Measurements from ENCODE around the gene GABARAP. TPM values are rescaled to one million over a fixed set of nuclear protein-coding genes. Genes with fewer than 3 reads are reported as not detected.

Gene GABARAP
- total RNA-seq, 2 donors from 2014 or later: 264 to 317 TPM

DNA sequence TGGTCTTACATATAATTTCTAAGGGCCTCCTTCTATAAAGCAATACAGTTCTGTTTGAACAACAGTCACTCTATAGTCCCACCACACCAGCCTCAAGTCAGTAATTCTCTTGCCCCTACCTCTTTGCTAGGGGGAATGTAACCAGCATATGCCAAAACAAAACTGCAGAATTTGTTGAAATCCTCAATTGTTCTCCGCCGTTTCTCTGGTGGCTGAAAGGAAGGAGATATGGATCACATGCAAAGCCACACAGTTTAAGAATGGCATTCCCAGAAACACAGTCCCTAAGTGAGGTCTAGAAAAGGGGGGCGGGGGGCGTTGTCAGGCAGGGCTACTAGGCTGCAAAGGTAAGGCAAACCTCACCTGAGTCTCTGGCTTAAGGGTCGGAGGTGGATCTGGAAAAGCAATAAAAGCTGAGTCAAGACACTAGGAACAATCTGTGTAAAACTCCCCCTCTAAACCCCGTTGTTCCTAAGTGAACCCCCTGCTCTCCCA is 4.9 kb downstream of the GABARAP start:
- no peak for DNase-seq
- H3K36me3 ChIP-seq (ENCODE audit: control insufficient read depth, insufficient read depth, low read length): peaks cover 39% of the 10 kb centered on the region
- H3K9me3 ChIP-seq (ENCODE audit: control insufficient read depth, low read length): no peaks in the 10 kb centered on the region
- whole genome bisulfite sequencing, 2 experiments (ENCODE audit: insufficient coverage in 1 of 2, insufficient read length in 1 of 2): 47 to 59% methylated on average over 3 to 6 of the region's 6 CpGs
- Mint-ChIP-seq H3K27ac (peak overlapping the region; percentile 75), H3K4me1 (peaks cover 45% of the 10 kb centered on the region), H3K9me3 (no peaks in the 10 kb centered on the region), H3K27me3 (ENCODE audit: insufficient read depth) (no peaks in the 10 kb centered on the region), H3K4me3 (peak overlapping the region; percentile 100), H3K36me3 (ENCODE audit: low read depth) (peaks cover 43% of the 10 kb centered on the region)
- H3K27me3 ChIP-seq (ENCODE audit: control insufficient read depth, insufficient read depth, low read length, poor library complexity, severe bottlenecking): no peaks in the 10 kb centered on the region
- H3K4me1 ChIP-seq (ENCODE audit: control insufficient read depth, insufficient read depth, low read length): peaks cover 5% of the 10 kb centered on the region
- no peak overlapping the region for H3K27ac ChIP-seq (ENCODE audit: low read depth, low read length)
- no peak overlapping the region for H3K9ac ChIP-seq (ENCODE audit: extremely low read depth, low read length, poor library complexity, severe bottlenecking)
- peak overlapping the region; percentile 77 for H3K4me3 ChIP-seq (ENCODE audit: low read length)
- TF ChIP-seq, protein P1, sequence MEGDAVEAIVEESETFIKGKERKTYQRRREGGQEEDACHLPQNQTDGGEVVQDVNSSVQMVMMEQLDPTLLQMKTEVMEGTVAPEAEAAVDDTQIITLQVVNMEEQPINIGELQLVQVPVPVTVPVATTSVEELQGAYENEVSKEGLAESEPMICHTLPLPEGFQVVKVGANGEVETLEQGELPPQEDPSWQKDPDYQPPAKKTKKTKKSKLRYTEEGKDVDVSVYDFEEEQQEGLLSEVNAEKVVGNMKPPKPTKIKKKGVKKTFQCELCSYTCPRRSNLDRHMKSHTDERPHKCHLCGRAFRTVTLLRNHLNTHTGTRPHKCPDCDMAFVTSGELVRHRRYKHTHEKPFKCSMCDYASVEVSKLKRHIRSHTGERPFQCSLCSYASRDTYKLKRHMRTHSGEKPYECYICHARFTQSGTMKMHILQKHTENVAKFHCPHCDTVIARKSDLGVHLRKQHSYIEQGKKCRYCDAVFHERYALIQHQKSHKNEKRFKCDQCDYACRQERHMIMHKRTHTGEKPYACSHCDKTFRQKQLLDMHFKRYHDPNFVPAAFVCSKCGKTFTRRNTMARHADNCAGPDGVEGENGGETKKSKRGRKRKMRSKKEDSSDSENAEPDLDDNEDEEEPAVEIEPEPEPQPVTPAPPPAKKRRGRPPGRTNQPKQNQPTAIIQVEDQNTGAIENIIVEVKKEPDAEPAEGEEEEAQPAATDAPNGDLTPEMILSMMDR (conservative IDR thresholded peaks at IDR 0.05): no peak

DNA sequence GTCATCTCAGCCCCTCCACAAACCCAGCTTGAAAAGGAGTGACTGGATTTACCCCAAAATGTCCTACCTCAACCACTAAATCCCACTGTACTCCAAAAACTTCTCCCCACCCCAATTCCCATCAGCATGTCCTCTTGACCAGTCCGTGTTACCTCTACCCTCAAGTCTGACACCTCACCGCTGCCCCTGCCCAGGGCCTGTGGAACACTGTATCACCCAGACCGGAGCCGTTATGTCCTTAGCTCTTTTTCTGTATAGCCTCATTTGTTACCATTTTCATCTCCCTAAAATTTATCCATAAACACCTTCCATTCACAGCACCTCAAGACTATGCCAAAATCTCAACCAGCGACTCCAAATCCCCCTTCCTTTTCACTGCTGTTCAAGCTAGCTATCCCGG is 5.4 kb downstream of the GABARAP start:
- Histone ChIP-seq H3K27me3 (ENCODE audit: control insufficient read depth, insufficient read depth, low read length, poor library complexity, severe bottlenecking) (no peaks in the 10 kb centered on the region), H3K36me3 (ENCODE audit: control insufficient read depth, insufficient read depth, low read length) (peaks cover 39% of the 10 kb centered on the region), H3K27ac (ENCODE audit: low read depth, low read length) (no peak overlapping the region), H3K9ac (ENCODE audit: extremely low read depth, low read length, poor library complexity, severe bottlenecking) (no peak overlapping the region), H3K4me3 (ENCODE audit: low read length) (peak overlapping the region; percentile 77), H3K4me1 (ENCODE audit: control insufficient read depth, insufficient read depth, low read length) (peaks cover 5% of the 10 kb centered on the region), H3K9me3 (ENCODE audit: control insufficient read depth, low read length) (no peaks in the 10 kb centered on the region)
- peaks cover 50% of the 10 kb centered on the region for H3K4me1 Mint-ChIP-seq
- no peaks in the 10 kb centered on the region for H3K9me3 Mint-ChIP-seq
- WGBS, 2 experiments (ENCODE audit: insufficient coverage in 1 of 2, insufficient read length in 1 of 2): 91 to 95% methylated on average over 4 to 6 of the region's 6 CpGs
- peak overlapping the region; percentile 100 for H3K4me3 Mint-ChIP-seq
- DNase-seq: no peak
- H3K27me3 Mint-ChIP-seq (ENCODE audit: insufficient read depth): no peaks in the 10 kb centered on the region
- peaks cover 48% of the 10 kb centered on the region for H3K36me3 Mint-ChIP-seq (ENCODE audit: low read depth)
- H3K27ac Mint-ChIP-seq: peak overlapping the region; percentile 75
- TF ChIP-seq, protein P1 (conservative IDR thresholded peaks at IDR 0.05): no peak

DNA sequence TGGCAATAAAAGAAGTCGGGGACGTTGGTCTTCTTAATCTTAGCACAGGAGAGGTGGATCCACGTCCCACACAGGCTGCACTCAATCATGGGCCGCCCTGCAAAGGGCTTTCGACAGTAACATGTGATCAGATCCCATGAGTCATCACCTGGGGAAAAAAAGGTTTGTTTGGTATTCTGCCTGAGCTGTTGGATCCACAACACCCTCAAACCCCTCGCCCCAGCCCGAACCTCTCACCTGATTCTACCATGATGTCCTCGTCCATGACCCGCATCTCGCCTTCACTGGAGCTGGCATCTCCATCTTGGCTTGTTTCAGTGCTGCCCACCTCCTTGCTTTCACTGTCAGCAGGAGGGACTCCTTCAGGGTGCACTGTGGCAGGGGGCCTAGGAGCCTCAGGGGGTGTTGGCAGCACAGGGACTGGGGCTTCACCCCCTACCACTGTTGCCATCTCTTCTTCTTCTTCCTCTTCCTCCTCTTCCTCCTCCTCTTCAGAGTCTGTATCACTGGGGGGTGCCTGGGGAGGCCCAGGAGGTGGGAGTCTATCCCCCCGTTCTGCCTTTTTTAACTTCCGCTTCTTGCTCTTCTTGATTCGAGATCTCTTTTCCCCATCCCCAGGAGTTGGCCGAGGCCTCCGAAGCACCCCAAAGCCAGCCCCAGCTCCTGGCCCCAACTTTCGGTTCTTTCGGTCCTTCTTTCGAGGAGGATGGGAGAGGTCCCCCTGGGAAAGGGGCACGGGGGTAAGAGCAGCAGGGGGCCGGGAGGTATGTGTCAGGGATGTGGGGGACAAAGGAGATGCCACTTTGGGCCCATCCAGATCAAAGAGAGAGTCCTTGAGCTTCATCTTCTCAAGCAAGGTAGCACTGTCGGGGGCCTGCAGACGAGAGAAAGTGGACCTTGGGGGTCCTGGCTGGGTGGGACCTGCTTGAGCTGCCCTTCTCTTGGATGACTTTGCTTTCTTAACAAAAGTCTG is 6.3 kb downstream of the GABARAP start:
- Mint-ChIP-seq H3K4me3 (peak overlapping the region; percentile 100), H3K27ac (peak overlapping the region; percentile 94)
- no peaks in the 10 kb centered on the region for H3K9me3 ChIP-seq (ENCODE audit: control insufficient read depth, low read length)

More for the DNA sequence above, 6.3 kb downstream of the GABARAP start:
- H3K36me3 Mint-ChIP-seq (ENCODE audit: low read depth): peaks cover 45% of the 10 kb centered on the region
- Histone ChIP-seq H3K4me3 (ENCODE audit: low read length) (peak overlapping the region; percentile 99), H3K9ac (ENCODE audit: extremely low read depth, low read length, poor library complexity, severe bottlenecking) (peak overlapping the region; percentile 20), H3K4me1 (ENCODE audit: control insufficient read depth, insufficient read depth, low read length) (peaks cover 5% of the 10 kb centered on the region), H3K27ac (ENCODE audit: low read depth, low read length) (no peak overlapping the region), H3K27me3 (ENCODE audit: control insufficient read depth, insufficient read depth, low read length, poor library complexity, severe bottlenecking) (no peaks in the 10 kb centered on the region), H3K36me3 (ENCODE audit: control insufficient read depth, insufficient read depth, low read length) (peaks cover 39% of the 10 kb centered on the region)
- no peak for DNase-seq
- no peaks in the 10 kb centered on the region for H3K27me3 Mint-ChIP-seq (ENCODE audit: insufficient read depth)
- peaks cover 46% of the 10 kb centered on the region for H3K4me1 Mint-ChIP-seq
- TF ChIP-seq, protein P1 (conservative IDR thresholded peaks at IDR 0.05): no peak
- 89 to 92% methylated on average over 15 to 22 of the region's 22 CpGs for WGBS, 2 experiments (ENCODE audit: insufficient coverage in 1 of 2, insufficient read length in 1 of 2)
- H3K9me3 Mint-ChIP-seq: no peaks in the 10 kb centered on the region

Measured in endodermal cell (in vitro differentiated cells).